Measurements from ENCODE around the gene XPO5. TPM values are rescaled to one million over a fixed set of nuclear protein-coding genes. Genes with fewer than 3 reads are reported as not detected.

Gene XPO5
- total RNA-seq, 1 experiment from 2014 or later: 77.4 TPM

- Histone ChIP-seq H3K4me2 (ENCODE audit: low read length) (no peak overlapping the region), H3K27ac (ENCODE audit: low read depth, low read length) (no peak overlapping the region; the same call in 1 of the 2 replicates), H3K79me2 (ENCODE audit: insufficient read depth, low read length) (peaks cover 39% of the 10 kb centered on the region), H2AFZ (ENCODE audit: low read depth, low read length, poor library complexity, severe bottlenecking) (no peak overlapping the region), H3K9me3 (ENCODE audit: control insufficient read depth in 1 of 2, insufficient read depth in 1 of 2, low read depth in 1 of 2, low read length in 2 of 2) (no peaks in the 10 kb centered on the region), H4K20me1 (ENCODE audit: insufficient read depth) (no peaks in the 10 kb centered on the region), H3K9ac (ENCODE audit: low read length) (no peak overlapping the region), H3K4me3 (replicated peaks in 1 of 2; ENCODE audit: low read depth in 1 of 2, low read length in 2 of 2) (no peak overlapping the region), H3K27me3 (ENCODE audit: insufficient read depth, low read length) (no peaks in the 10 kb centered on the region), H3K9me2 (ENCODE audit: insufficient read depth) (no peaks in the 10 kb centered on the region), H3K36me3 (ENCODE audit: control insufficient read depth in 1 of 2, insufficient read depth in 2 of 2, low read length in 2 of 2) (peaks cover 5 to 38% of the 10 kb centered on the region in 2 experiments; a peak in 3 of 4 replicates), H3K4me1 (ENCODE audit: control insufficient read depth in 1 of 2, insufficient read depth in 2 of 2, low read length in 2 of 2) (peaks cover 25 to 38% of the 10 kb centered on the region in 2 experiments)
- DNase-seq (ENCODE audit: low read depth, low spot score) (no peak), ATAC-seq (no peak)
- TF ChIP-seq CBX3 (IDR thresholded peaks at IDR 0.05; ENCODE audit: low read depth): no peak
- no peak for TF ChIP-seq MAX (IDR thresholded peaks at IDR 0.05)
- no peak for TF ChIP-seq REST (IDR thresholded peaks at IDR 0.05; ENCODE audit: low read depth)
- TF ChIP-seq ZBTB33 (IDR thresholded peaks at IDR 0.05; ENCODE audit: extremely low read depth, insufficient replicate concordance, low read length): no peak
- TF ChIP-seq FOSL1 (IDR thresholded peaks at IDR 0.05; ENCODE audit: low read depth): no peak
- no peak for TF ChIP-seq CEBPB (IDR thresholded peaks at IDR 0.05; ENCODE audit: low read depth)
- no peak for TF ChIP-seq TCF7L2 (IDR thresholded peaks at IDR 0.05; ENCODE audit: borderline replicate concordance, extremely low read depth, insufficient read depth, insufficient read length)
- no peak for TF ChIP-seq POLR2A (IDR thresholded peaks at IDR 0.05; ENCODE audit: borderline replicate concordance, extremely low read depth, insufficient read depth, insufficient read length)
- TF ChIP-seq SRF (IDR thresholded peaks at IDR 0.05; ENCODE audit: low read depth): no peak
- TF ChIP-seq ELF1 (IDR thresholded peaks at IDR 0.05; ENCODE audit: borderline replicate concordance, low read depth): no peak
- TF ChIP-seq, protein P1, sequence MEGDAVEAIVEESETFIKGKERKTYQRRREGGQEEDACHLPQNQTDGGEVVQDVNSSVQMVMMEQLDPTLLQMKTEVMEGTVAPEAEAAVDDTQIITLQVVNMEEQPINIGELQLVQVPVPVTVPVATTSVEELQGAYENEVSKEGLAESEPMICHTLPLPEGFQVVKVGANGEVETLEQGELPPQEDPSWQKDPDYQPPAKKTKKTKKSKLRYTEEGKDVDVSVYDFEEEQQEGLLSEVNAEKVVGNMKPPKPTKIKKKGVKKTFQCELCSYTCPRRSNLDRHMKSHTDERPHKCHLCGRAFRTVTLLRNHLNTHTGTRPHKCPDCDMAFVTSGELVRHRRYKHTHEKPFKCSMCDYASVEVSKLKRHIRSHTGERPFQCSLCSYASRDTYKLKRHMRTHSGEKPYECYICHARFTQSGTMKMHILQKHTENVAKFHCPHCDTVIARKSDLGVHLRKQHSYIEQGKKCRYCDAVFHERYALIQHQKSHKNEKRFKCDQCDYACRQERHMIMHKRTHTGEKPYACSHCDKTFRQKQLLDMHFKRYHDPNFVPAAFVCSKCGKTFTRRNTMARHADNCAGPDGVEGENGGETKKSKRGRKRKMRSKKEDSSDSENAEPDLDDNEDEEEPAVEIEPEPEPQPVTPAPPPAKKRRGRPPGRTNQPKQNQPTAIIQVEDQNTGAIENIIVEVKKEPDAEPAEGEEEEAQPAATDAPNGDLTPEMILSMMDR (IDR thresholded peaks at IDR 0.05 in 2 of 3, conservative IDR thresholded peaks at IDR 0.05 in 1 of 3; ENCODE audit: borderline replicate concordance in 1 of 3, insufficient read depth in 1 of 3, low read depth in 2 of 3, low read length in 2 of 3): no peak
- TF ChIP-seq YY1 (IDR thresholded peaks at IDR 0.05; ENCODE audit: extremely low read depth, insufficient replicate concordance, low read depth, low read length): no peak
- no peak for TF ChIP-seq ATF3 (IDR thresholded peaks at IDR 0.05)
- TF ChIP-seq ZFX (IDR thresholded peaks at IDR 0.05): no peak
- TF ChIP-seq RAD21 (IDR thresholded peaks at IDR 0.05; ENCODE audit: low read depth): no peak
- no peak for TF ChIP-seq EGR1 (IDR thresholded peaks at IDR 0.05; ENCODE audit: low read depth)
- no peak for TF ChIP-seq POLR2AphosphoS5 (IDR thresholded peaks at IDR 0.05; ENCODE audit: low read depth, low read length)
- ChIA-PET CTCF (no interaction called here), RAD21 (ENCODE audit: low non-redundant PET in 1 of 2, low total read pairs in 2 of 2, uncharacterized antibody in 2 of 2, unreplicated experiment in 2 of 2) (no interaction called here), POLR2A (no interaction called here)
- BruUV-seq (replicated peaks): no TSS peak
- intact Hi-C loops (cut with micrococcal nuclease): loop anchor here (5.0 kb wide), 1 partner anchor 595 kb away; no protein-coding TSS in a partner anchor
These were observed 78.1 kb downstream of the XPO5 start for GRCh38 chr6:43497689-43498088.

Data from HCT116 (cell line).